ENCODE data around the gene DNAJC18. TPM values are rescaled to one million over a fixed set of nuclear protein-coding genes. Genes with fewer than 3 reads are reported as not detected.
A peak's percentile ranks its signal among the peaks of the same experiment; 100 is the strongest.
"Not testable (repeated sequence)": the region's sequence is repeated elsewhere in the genome, so short reads cannot be mapped to it uniquely, and the experiment has no call there.

The DNAJC18 gene
- total and polyA plus RNA-seq, 8 donors: 10.0 to 40.2 (median 28.8) TPM

DNA sequence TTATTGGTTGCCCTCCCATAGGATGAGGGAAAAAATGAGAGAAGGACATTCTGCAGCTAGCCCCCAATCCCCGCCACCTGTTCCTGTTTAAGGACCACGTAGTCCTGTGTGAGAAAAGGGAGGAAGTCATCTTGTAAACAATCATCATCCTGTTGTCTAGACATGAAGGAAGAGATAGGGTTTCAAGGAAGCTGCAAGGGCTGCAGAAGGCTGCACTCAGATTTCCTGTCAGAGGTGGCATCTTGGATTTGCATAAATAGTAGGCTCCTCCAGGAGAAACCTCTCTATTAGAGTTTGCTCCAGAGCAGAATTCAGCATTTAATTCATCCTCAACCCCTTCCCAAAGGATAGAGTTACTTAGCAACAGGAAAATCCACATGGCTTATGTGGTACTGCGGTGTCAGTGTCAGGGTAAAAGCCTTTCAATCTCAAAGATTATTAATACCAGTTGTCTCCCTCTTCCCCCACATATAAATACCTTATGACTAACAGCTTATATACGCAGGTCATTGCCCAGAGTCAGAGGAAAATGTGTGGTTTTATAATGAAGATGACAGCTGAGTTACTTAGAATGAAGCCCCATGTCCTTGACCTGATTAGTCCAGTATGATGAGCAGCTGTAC is 4.6 kb upstream of the DNAJC18 start:
- no peaks in the 10 kb centered on the region for H3K9me3 ChIP-seq
- H3K4me1 ChIP-seq: peaks cover 0 to 16% of the 10 kb centered on the region in 2 donors
- H3K4me3 ChIP-seq: no peak overlapping the region
- peaks cover 0 to 6% of the 10 kb centered on the region in 2 donors for H3K36me3 ChIP-seq
- H3K27me3 ChIP-seq: no peaks in the 10 kb centered on the region
- intact Hi-C loops (cut with DNase I): no loop called here
- no peak for ATAC-seq
- TF ChIP-seq CTCF (IDR thresholded peaks at IDR 0.05): no peak
- no peak overlapping the region for H3K27ac ChIP-seq
- DNase-seq: no peak

- intact Hi-C loops (cut with DNase I); ATAC-seq; DNase-seq; H3K27ac ChIP-seq; H3K36me3 ChIP-seq; H3K27me3 ChIP-seq; H3K4me3 ChIP-seq; H3K9me3 ChIP-seq: not testable (repeated sequence)
- peaks cover 5 to 21% of the 10 kb centered on the region in 2 donors for H3K4me1 ChIP-seq
Observed at GRCh38 chr5:139440416-139440815, 1.1 kb upstream of the DNAJC18 start.

DNA sequence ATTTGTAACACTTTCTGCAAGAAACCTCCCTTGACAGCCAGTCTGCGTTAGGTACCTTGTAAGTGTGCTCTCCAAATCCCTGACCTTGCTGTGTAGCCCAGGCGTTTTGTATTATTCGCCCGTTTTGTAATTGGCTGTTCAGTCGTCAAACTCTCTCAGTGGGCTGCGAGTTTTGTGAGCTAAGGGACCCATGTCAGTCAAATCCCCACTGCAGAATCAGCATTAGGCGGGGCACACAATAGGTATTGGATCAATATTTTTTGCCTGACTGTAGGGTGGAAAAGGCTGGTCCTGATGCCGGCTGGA is 665 bp downstream of the DNAJC18 start:
- ATAC-seq: no peak
- TF ChIP-seq CTCF (IDR thresholded peaks at IDR 0.05): no peak
- Histone ChIP-seq H3K4me1 (peaks cover 5 to 19% of the 10 kb centered on the region in 2 donors), H3K36me3 (no peaks in the 10 kb centered on the region), H3K4me3 (peak overlapping the region; percentile 71 to 83), H3K27me3 (no peaks in the 10 kb centered on the region), H3K9me3 (no peaks in the 10 kb centered on the region), H3K27ac (peak overlapping the region; percentile 95 to 96)
- intact Hi-C loops (cut with DNase I): no loop called here
- DNase-seq: no peak

DNA sequence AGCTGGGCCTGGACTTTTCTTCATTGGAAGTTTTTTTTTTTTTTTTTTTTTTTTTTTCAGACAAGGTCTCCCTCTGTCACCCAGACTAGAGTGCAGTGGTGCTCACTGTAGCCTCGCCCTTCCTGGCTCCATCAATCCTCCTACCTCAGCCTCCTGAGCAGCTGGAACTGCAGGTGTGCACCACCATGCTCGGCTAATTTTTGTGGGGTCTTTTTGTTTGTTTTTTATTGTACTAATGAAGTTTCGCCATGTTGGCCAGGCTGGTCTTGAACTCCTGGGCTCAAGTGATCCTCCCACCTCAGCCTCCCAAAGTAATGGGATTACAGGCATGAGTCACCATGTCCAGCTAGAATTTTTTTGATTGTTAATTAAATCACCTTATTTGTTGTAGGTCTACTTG is 3.6 kb downstream of the DNAJC18 start:
- intact Hi-C loops (cut with DNase I): no loop called here
- H3K27ac ChIP-seq: no peak overlapping the region
- no peak for DNase-seq
- no peak for TF ChIP-seq CTCF (IDR thresholded peaks at IDR 0.05)
- peaks cover 0 to 5% of the 10 kb centered on the region in 2 donors for H3K36me3 ChIP-seq
- no peaks in the 10 kb centered on the region for H3K27me3 ChIP-seq
- H3K9me3 ChIP-seq: no peaks in the 10 kb centered on the region
- ATAC-seq: no peak
- H3K4me1 ChIP-seq: peaks cover 5 to 11% of the 10 kb centered on the region in 2 donors
- H3K4me3 ChIP-seq: no peak overlapping the region

DNA sequence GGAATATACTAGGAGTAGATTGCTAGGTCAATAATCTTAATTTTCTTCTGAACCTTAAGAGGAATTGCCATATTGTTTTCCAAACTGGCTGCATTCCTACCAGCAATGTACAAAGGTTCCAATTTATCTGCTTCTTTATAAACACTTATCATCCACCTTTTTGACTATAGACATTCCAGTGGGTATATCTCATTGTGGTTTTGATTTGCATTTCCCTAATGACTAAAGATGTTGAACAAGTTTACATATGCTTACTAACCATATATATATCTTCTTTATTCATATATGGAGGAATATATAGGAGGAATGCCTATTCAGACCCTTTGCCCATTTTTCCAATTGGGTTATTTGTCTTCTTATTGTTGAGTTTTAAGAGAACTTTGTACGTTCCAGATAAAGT is 7.6 kb downstream of the DNAJC18 start:
- no peak for ATAC-seq
- H3K27ac ChIP-seq: no peak overlapping the region
- peaks cover 0 to 13% of the 10 kb centered on the region in 2 donors for H3K36me3 ChIP-seq
- no peak overlapping the region for H3K4me3 ChIP-seq
- H3K9me3 ChIP-seq: no peaks in the 10 kb centered on the region
- DNase-seq: no peak
- intact Hi-C loops (cut with DNase I): no loop called here
- no peak for TF ChIP-seq CTCF (IDR thresholded peaks at IDR 0.05)
- no peaks in the 10 kb centered on the region for H3K27me3 ChIP-seq
- H3K4me1 ChIP-seq: no peaks in the 10 kb centered on the region

- no peak for ATAC-seq
- no peak overlapping the region for H3K27ac ChIP-seq
- TF ChIP-seq CTCF (IDR thresholded peaks at IDR 0.05): no peak
- H3K4me1 ChIP-seq: no peaks in the 10 kb centered on the region
- intact Hi-C loops (cut with DNase I): no loop called here
- H3K27me3 ChIP-seq: no peaks in the 10 kb centered on the region
- DNase-seq: no peak
- no peaks in the 10 kb centered on the region for H3K9me3 ChIP-seq
- H3K4me3 ChIP-seq: no peak overlapping the region
- H3K36me3 ChIP-seq: peaks cover 0 to 23% of the 10 kb centered on the region in 2 donors
Observed at GRCh38 chr5:139430015-139430414, 9.3 kb downstream of the DNAJC18 start.
